HCT116 (cell line): ENCODE data around the gene ST7L. TPM values are rescaled to one million over a fixed set of nuclear protein-coding genes. Genes with fewer than 3 reads are reported as not detected.

ENCODE experiments used
- ATAC-seq: fragments of 200-7000 bp; cut with Tn5 transposase; 2 replicates; pipeline ENCODE4 v1.9.1; 2020; ENCODE audit warnings: mild to moderate bottlenecking, moderate library complexity
- BruUV-seq: library from RNA; stranded (reverse); fragments of 400-500 nt; replicated peaks from 2 replicates; lab custom pipeline; 2021; lab: Mats Ljungman, UMichigan
- CTCF ChIA-PET: fragments of 300-600 bp; sonication (Branson Sonifier 250); formaldehyde crosslinking; loops from one replicate; lab custom pipeline; 2021; ENCODE audit warnings: antibody characterized with exemption; lab: Charles Lee
- POLR2A ChIA-PET: fragments of 300-600, 350-600 bp; sonication (Branson Sonifier 250); formaldehyde crosslinking; loops from one replicate; lab custom pipeline; 2021; ENCODE audit warnings: antibody characterized with exemption; lab: Charles Lee
- RAD21 ChIA-PET, 2 experiments: fragments of 300-600 bp; sonication (Branson Sonifier 250); formaldehyde crosslinking; loops; one replicate each; lab custom pipeline; 2023; ENCODE audit warnings: low total read pairs in 2 of 2; ENCODE audit not compliant: uncharacterized antibody in 2 of 2, unreplicated experiment in 2 of 2, low non-redundant PET in 1 of 2; lab: Charles Lee
- DNase-seq: peaks from one replicate; pipeline ENCODE4 v3.0.0-alpha.2; 2010; ENCODE audit warnings: low read depth, low spot score
- H2AFZ ChIP-seq: fragments of 200-600 bp; shearing (Covaris generic), sonication (generic); 2 replicates; pipeline ENCODE4 v1.6.1; 2017; ENCODE audit warnings: low read depth, mixed run types, mixed read lengths, antibody characterized with exemption, low read length; ENCODE audit not compliant: poor library complexity, severe bottlenecking
- H3K27ac ChIP-seq: 2 replicates; pipeline ENCODE4 v1.5.1; 2012; ENCODE audit warnings: low read depth, low read length
- H3K27me3 ChIP-seq: fragments of 200-600 bp; sonication (generic); 2 replicates; pipeline ENCODE4 v1.6.1; 2016; ENCODE audit warnings: mixed run types, low read length, mixed read lengths; ENCODE audit not compliant: insufficient read depth
- H3K36me3 ChIP-seq, 2 experiments: fragments of 200-500 bp in 1 of 2; fragments of 200-600 bp in 1 of 2; sonication (Bioruptor generic) in 1 of 2; sonication (generic) in 1 of 2; 2 replicates each; pipeline versions ENCODE4 v1.5.1 to v1.6.1; 2014 to 2016; ENCODE audit warnings: low read length in 2 of 2, inconsistent platforms in 1 of 2, mixed read lengths in 1 of 2, mixed run types in 1 of 2; ENCODE audit not compliant: insufficient read depth in 2 of 2, control insufficient read depth in 1 of 2
- H3K4me1 ChIP-seq, 2 experiments: fragments of 200-600 bp in 1 of 2; sonication (generic) in 1 of 2; 2 replicates each; pipeline versions ENCODE4 v1.5.1 to v1.6.1; 2012 to 2017; ENCODE audit warnings: low read length in 2 of 2, inconsistent platforms in 1 of 2, mild to moderate bottlenecking in 1 of 2, mixed read lengths in 1 of 2, mixed run types in 1 of 2, moderate library complexity in 1 of 2; ENCODE audit not compliant: insufficient read depth in 2 of 2, control insufficient read depth in 1 of 2
- H3K4me2 ChIP-seq: fragments of 200-600 bp; sonication (generic); 2 replicates; pipeline ENCODE4 v1.6.1; 2017; ENCODE audit warnings: mixed run types, low read length, mixed read lengths
- H3K4me3 ChIP-seq, 2 experiments: fragments of 200-600 bp in 1 of 2; sonication (generic) in 1 of 2; replicated peaks in 1 of 2; 2 replicates each; pipeline ENCODE4 v1.5.1; 2011 to 2016; ENCODE audit warnings: low read length in 2 of 2, control low read depth in 1 of 2, low read depth in 1 of 2, mild to moderate bottlenecking in 1 of 2, mixed read lengths in 1 of 2, mixed run types in 1 of 2
- H3K79me2 ChIP-seq: fragments of 200-600 bp; sonication (generic); 2 replicates; pipeline ENCODE4 v1.6.1; 2017; ENCODE audit warnings: mild to moderate bottlenecking, mixed run types, low read length, moderate library complexity, mixed read lengths; ENCODE audit not compliant: insufficient read depth
- H3K9ac ChIP-seq: fragments of 200-600 bp; sonication (generic); 2 replicates; pipeline ENCODE4 v1.6.1; 2016; ENCODE audit warnings: low read length, mixed read lengths
- H3K9me2 ChIP-seq: fragments of 200-600 bp; sonication (generic), shearing (Covaris generic); 2 replicates; pipeline ENCODE4 v1.6.1; 2017; ENCODE audit warnings: mixed run types, mild to moderate bottlenecking, moderate library complexity; ENCODE audit not compliant: insufficient read depth
- H3K9me3 ChIP-seq, 2 experiments: fragments of 200-500 bp in 1 of 2; fragments of 200-600 bp in 1 of 2; sonication (Bioruptor generic) in 1 of 2; sonication (generic) in 1 of 2; 2 replicates each; pipeline ENCODE4 v1.6.1; 2014 to 2017; ENCODE audit warnings: low read length in 2 of 2, mixed read lengths in 2 of 2, inconsistent platforms in 1 of 2, low read depth in 1 of 2, mild to moderate bottlenecking in 1 of 2, mixed run types in 1 of 2, moderate library complexity in 1 of 2; ENCODE audit not compliant: control insufficient read depth in 1 of 2, insufficient read depth in 1 of 2
- H4K20me1 ChIP-seq: fragments of 200-600 bp; sonication (generic), shearing (Covaris generic); 2 replicates; pipeline ENCODE4 v1.6.1; 2017; ENCODE audit warnings: mixed run types, mild to moderate bottlenecking, moderate library complexity; ENCODE audit not compliant: insufficient read depth
- CEBPB ChIP-seq: IDR thresholded peaks from 2 replicates; pipeline ENCODE4 v1.6.1; 2012; ENCODE audit warnings: low read depth
- ELF1 ChIP-seq: IDR thresholded peaks from 2 replicates; pipeline ENCODE4 v1.6.1; 2012; ENCODE audit warnings: low read depth, borderline replicate concordance
- EZH2 ChIP-seq: fragments of 200-600 bp; sonication (generic); IDR thresholded peaks from 2 replicates; pipeline ENCODE4 v1.6.1; 2017; ENCODE audit warnings: antibody characterized with exemption, mixed run types
- POLR2A ChIP-seq: IDR thresholded peaks from 2 replicates; pipeline ENCODE4 v1.7.0; 2011; ENCODE audit warnings: borderline replicate concordance; ENCODE audit not compliant: insufficient read depth, insufficient read length; ENCODE audit errors: extremely low read depth
- POLR2AphosphoS5 ChIP-seq: IDR thresholded peaks from 2 replicates; pipeline ENCODE4 v1.6.1; 2011; ENCODE audit warnings: mild to moderate bottlenecking, low read depth, low read length, moderate library complexity
- SIN3A ChIP-seq: IDR thresholded peaks from 2 replicates; pipeline ENCODE4 v1.6.1; 2012; ENCODE audit warnings: low read depth
- SP1 ChIP-seq: IDR thresholded peaks from 2 replicates; pipeline ENCODE4 v1.6.1; 2012; ENCODE audit warnings: low read depth
- TCF7L2 ChIP-seq: IDR thresholded peaks from 2 replicates; pipeline ENCODE4 v1.7.0; 2011; ENCODE audit warnings: borderline replicate concordance, inconsistent platforms; ENCODE audit not compliant: insufficient read depth, insufficient read length; ENCODE audit errors: extremely low read depth
- YY1 ChIP-seq: IDR thresholded peaks from 2 replicates; pipeline ENCODE4 v1.6.1; 2011; ENCODE audit warnings: low read length, low read depth, moderate library complexity, mild to moderate bottlenecking; ENCODE audit not compliant: insufficient replicate concordance; ENCODE audit errors: extremely low read depth
- ZNF274 ChIP-seq: fragments of 200-500 bp; sonication (Bioruptor generic); IDR thresholded peaks from 2 replicates; pipeline ENCODE4 v1.6.1; 2014; ENCODE audit warnings: mild to moderate bottlenecking, low read depth, low read length, inconsistent platforms
- intact Hi-C: fragments of 100-400 bp; cut with micrococcal nuclease; formaldehyde crosslinking; loops from 2 replicates; pipeline ENCODE4 v1.10.0; 2022
- total RNA-seq: library from RNA; stranded (reverse); gene quantifications from one replicate; pipeline ENCODE4 v1.2.1, GENCODE V29; 2021; ENCODE audit not compliant: unreplicated experiment
- TF ChIP-seq, protein P1 (sequence below): IDR thresholded peaks from 2 replicates; pipeline ENCODE4 v1.6.1; 2012
- TF ChIP-seq, protein P2 (sequence below): IDR thresholded peaks from 2 replicates; pipeline ENCODE4 v1.6.1; 2012; ENCODE audit warnings: low read depth

ST7L gene
- total RNA-seq, 1 experiment from 2014 or later = 19.9 TPM

DNA sequence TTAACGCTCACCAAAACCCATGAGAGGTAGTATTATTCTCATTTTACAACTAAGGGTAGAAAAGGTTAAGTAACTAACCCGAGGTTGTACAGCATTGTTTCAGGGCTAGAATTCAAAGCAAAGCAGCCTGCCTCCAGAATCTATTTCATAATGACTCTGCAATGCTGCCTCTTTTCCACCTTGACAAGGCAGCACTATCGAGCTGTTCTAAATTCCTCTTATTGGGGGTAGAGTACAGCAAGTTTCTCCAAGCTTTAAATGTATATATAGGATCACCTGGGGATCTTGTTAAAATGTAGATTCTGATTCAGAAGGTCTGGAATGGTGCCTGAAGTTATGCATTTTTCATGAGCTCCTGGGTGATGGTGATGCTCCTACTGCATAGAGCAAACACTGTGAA lies 80.1 kb downstream of the ST7L start:
- H3K4me1 ChIP-seq = peaks cover 6 to 12% of the 10 kb centered on the region in 2 experiments
- no peak overlapping the region for H2AFZ ChIP-seq
- no peaks in the 10 kb centered on the region for H3K79me2 ChIP-seq
- no peak overlapping the region for H3K27ac ChIP-seq
- no peak for TF ChIP-seq ZNF274
- no peak for TF ChIP-seq SIN3A
- no peak for TF ChIP-seq SP1
- TF ChIP-seq CEBPB = no peak
- H3K9me2 ChIP-seq = no peaks in the 10 kb centered on the region
- intact Hi-C loops = no loop called here
- H3K36me3 ChIP-seq = no peaks in the 10 kb centered on the region
- ATAC-seq (no peak), DNase-seq (no peak)
- POLR2A ChIA-PET = no interaction called here
- no peaks in the 10 kb centered on the region for H4K20me1 ChIP-seq
- no peaks in the 10 kb centered on the region for H3K27me3 ChIP-seq
- RAD21 ChIA-PET = no interaction called here
- no peak overlapping the region for H3K4me3 ChIP-seq
- H3K4me2 ChIP-seq = no peak overlapping the region
- H3K9ac ChIP-seq = no peak overlapping the region
- BruUV-seq = no TSS peak
- no peaks in the 10 kb centered on the region for H3K9me3 ChIP-seq
- CTCF ChIA-PET = no interaction called here

DNA sequence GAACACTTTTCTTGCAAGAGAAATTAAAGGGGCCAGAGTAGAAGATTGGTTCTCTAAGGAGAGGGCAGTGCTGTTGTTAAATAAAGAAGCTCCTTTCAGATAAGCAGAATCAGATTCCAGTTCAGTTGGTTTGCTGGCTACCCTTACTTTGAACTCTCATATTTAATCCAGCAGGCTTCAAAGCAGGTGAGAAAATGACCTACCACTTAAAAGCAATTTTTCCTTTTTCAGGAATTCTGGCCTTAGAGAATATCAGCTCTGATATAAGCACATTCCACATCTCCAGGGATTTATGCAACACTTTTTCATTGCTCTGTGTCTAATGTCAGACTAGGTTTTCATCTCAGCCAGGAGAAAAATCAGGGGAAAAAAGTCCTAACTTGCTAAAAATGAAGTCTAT lies 81.5 kb downstream of the ST7L start:
- Histone ChIP-seq H3K79me2 (no peaks in the 10 kb centered on the region), H3K4me3 (no peak overlapping the region), H4K20me1 (no peaks in the 10 kb centered on the region), H3K27me3 (no peaks in the 10 kb centered on the region), H3K4me1 (no peaks in the 10 kb centered on the region), H3K36me3 (no peaks in the 10 kb centered on the region), H3K9ac (no peak overlapping the region), H3K9me2 (no peaks in the 10 kb centered on the region), H3K4me2 (no peak overlapping the region), H3K9me3 (no peaks in the 10 kb centered on the region), H3K27ac (no peak overlapping the region), H2AFZ (no peak overlapping the region)
- RAD21 ChIA-PET = no interaction called here
- intact Hi-C loops = no loop called here
- CTCF ChIA-PET = no interaction called here
- BruUV-seq = TSS peak; percentile 29
- no peak for DNase-seq
- TF ChIP-seq, protein P1, sequence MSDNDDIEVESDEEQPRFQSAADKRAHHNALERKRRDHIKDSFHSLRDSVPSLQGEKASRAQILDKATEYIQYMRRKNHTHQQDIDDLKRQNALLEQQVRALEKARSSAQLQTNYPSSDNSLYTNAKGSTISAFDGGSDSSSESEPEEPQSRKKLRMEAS = no peak
- no peak for TF ChIP-seq POLR2A
- no peak for TF ChIP-seq ELF1
- no peak for TF ChIP-seq SP1
- no peak for TF ChIP-seq YY1
- no peak for TF ChIP-seq EZH2
- TF ChIP-seq TCF7L2 = no peak
- no peak for TF ChIP-seq POLR2AphosphoS5
- TF ChIP-seq, protein P2, sequence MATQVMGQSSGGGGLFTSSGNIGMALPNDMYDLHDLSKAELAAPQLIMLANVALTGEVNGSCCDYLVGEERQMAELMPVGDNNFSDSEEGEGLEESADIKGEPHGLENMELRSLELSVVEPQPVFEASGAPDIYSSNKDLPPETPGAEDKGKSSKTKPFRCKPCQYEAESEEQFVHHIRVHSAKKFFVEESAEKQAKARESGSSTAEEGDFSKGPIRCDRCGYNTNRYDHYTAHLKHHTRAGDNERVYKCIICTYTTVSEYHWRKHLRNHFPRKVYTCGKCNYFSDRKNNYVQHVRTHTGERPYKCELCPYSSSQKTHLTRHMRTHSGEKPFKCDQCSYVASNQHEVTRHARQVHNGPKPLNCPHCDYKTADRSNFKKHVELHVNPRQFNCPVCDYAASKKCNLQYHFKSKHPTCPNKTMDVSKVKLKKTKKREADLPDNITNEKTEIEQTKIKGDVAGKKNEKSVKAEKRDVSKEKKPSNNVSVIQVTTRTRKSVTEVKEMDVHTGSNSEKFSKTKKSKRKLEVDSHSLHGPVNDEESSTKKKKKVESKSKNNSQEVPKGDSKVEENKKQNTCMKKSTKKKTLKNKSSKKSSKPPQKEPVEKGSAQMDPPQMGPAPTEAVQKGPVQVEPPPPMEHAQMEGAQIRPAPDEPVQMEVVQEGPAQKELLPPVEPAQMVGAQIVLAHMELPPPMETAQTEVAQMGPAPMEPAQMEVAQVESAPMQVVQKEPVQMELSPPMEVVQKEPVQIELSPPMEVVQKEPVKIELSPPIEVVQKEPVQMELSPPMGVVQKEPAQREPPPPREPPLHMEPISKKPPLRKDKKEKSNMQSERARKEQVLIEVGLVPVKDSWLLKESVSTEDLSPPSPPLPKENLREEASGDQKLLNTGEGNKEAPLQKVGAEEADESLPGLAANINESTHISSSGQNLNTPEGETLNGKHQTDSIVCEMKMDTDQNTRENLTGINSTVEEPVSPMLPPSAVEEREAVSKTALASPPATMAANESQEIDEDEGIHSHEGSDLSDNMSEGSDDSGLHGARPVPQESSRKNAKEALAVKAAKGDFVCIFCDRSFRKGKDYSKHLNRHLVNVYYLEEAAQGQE = no peak
- POLR2A ChIA-PET = no interaction called here
- no peak for ATAC-seq
